ENCODE results near the gene CPLX4.

Gene CPLX4

GRCh38 chr18:59305295-59305694 is 13.2 kb downstream of the CPLX4 start:
- DNase-seq, result no peak

- no peak for DNase-seq
These were observed 14.7 kb downstream of the CPLX4 start for GRCh38 chr18:59303656-59304195.

- no peak for DNase-seq
These were observed 15.4 kb downstream of the CPLX4 start for GRCh38 chr18:59303006-59303405.

- DNase-seq, result no peak
These were observed 16.5 kb downstream of the CPLX4 start for GRCh38 chr18:59301929-59302328.

GRCh38 chr18:59300676-59301285 is 17.7 kb downstream of the CPLX4 start:
- no peak for DNase-seq

GRCh38 chr18:59298871-59299270 is 19.6 kb downstream of the CPLX4 start:
- DNase-seq, result no peak

- DNase-seq, result no peak
These were observed 25.1 kb downstream of the CPLX4 start for GRCh38 chr18:59293317-59293716.

- no peak for DNase-seq
These were observed 32.1 kb downstream of the CPLX4 start for GRCh38 chr18:59286341-59286740.

- no peak for DNase-seq
These were observed 36.1 kb downstream of the CPLX4 start for GRCh38 chr18:59282341-59282740.

GRCh38 chr18:59279722-59280121 is 38.7 kb downstream of the CPLX4 start:
- DNase-seq, result no peak

- no peak for DNase-seq
These were observed 39.3 kb downstream of the CPLX4 start for GRCh38 chr18:59279193-59279592.

- no peak for DNase-seq
These were observed 39.7 kb downstream of the CPLX4 start for GRCh38 chr18:59278793-59279192.

- no peak for DNase-seq
These were observed 42.4 kb downstream of the CPLX4 start for GRCh38 chr18:59276047-59276446.

- DNase-seq, result no peak
These were observed 43.0 kb downstream of the CPLX4 start for GRCh38 chr18:59275406-59275949.

GRCh38 chr18:59274533-59274928 is 43.9 kb downstream of the CPLX4 start:
- DNase-seq, result no peak

- no peak for DNase-seq
These were observed 44.5 kb downstream of the CPLX4 start for GRCh38 chr18:59273759-59274532.

- no peak for DNase-seq
These were observed 45.3 kb downstream of the CPLX4 start, which contains the start of gene RAX for GRCh38 chr18:59272891-59273758. RAX (minus strand) TSS chr18:59273454; CDS start chr18:59273206, 248 bp downstream.

GRCh38 chr18:59272221-59272888 is 46.1 kb downstream of the CPLX4 start:
- no peak for DNase-seq

- DNase-seq, result no peak
These were observed 46.7 kb downstream of the CPLX4 start for GRCh38 chr18:59271606-59272220.

GRCh38 chr18:59270689-59271257 is 47.7 kb downstream of the CPLX4 start:
- DNase-seq, result no peak

GRCh38 chr18:59269563-59270119 is 48.8 kb downstream of the CPLX4 start:
- DNase-seq, result no peak
